SK-N-MC (cell line): Measurements from ENCODE around the gene BOC.

ENCODE experiments used
- EZH2 ChIP-seq: fragments of 200-600 bp; sonication (generic); IDR thresholded peaks from one replicate; pipeline ENCODE4 v1.6.1; 2017; ENCODE audit warnings: antibody characterized with exemption
- FOXP2 ChIP-seq: optimal IDR thresholded peaks from 2 replicates; pipeline ENCODE3; 2011; ENCODE audit warnings: mild to moderate bottlenecking, moderate library complexity; ENCODE audit not compliant: insufficient read depth; ENCODE audit errors: extremely low read length, control extremely low read depth
- POLR2AphosphoS5 ChIP-seq: IDR thresholded peaks from 2 replicates; pipeline ENCODE4 v1.6.1; 2012; ENCODE audit warnings: mild to moderate bottlenecking, low read depth, low read length, borderline replicate concordance

DNA sequence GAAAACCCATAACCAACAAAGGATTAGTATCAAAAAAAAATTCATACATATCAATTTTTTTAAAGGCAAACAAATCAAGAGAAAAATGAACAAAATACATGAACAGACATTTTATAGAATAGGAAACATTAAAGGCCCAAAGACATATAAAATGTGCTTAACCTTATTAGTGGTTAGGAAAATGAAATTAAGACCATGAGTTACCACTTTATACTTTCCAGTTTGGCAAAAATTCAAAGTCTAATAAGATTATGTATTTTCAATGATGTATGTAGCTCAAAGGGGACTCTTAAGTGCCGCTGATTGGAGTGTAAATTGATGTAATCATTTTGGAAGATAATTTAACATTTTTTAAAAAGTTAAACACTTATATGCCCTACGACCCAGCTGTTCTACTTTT is 89.2 kb downstream of the BOC start:
- TF ChIP-seq EZH2 (no peak), POLR2AphosphoS5 (no peak), FOXP2 (no peak)
